GM18951 (cell line): ENCODE data around the gene FOLR3.

Source experiments
- POLR2A ChIP-seq: IDR thresholded peaks from 4 replicates; pipeline ENCODE4 v1.6.1; 2011; ENCODE audit warnings: mild to moderate bottlenecking; ENCODE audit not compliant: insufficient read length, insufficient read depth; ENCODE audit errors: extremely low read depth
- in situ Hi-C: fragments of 300-500 bp; cut with MboI; formaldehyde crosslinking; loops from one replicate; pipeline ENCODE4 v1.12.0; 2022; ENCODE audit warnings: low sequenced_read_pairs, mixed read lengths, inconsistent platforms; ENCODE audit not compliant: unreplicated experiment

FOLR3 gene

DNA sequence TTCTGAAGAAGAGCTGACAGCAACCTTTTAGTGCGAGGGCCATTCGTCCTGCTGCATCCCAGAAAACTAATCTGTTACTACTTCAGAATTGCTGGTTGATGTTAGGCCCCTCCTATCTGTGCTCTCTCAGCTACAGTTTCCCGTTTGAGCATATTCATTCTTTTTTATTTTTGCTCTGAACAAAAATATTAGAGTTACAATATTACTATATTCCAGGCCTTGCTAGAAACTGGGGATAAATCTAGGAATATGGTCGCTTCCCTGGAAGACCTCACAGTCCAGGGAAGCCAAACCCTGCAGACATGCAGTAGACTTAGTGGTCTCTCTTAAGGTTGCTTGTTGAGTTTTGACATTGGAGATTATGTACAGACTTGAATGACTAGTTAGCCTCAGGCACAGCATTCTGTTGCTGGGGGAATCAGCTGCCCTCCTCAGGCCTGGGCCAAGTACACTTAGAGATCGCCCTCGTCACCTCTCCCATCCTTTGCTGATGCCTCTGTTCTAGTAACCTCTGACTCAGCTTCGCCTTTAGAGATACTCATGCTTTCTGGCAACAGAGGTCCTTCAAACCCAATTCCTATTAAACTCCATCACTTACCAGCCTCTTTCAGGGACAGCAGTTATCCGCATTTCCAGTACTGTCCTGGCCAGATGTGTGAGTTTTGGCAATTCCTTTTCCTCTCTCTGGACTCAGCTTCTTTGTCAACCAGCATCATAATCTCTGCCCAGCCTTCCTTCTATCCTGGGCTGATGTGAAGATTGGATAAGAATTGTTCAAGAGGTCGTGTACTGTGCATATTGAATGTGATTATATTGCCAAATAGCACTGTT lies 22.3 kb upstream of the FOLR3 start:
- in situ Hi-C loops = no loop called here
- no peak for TF ChIP-seq POLR2A

DNA sequence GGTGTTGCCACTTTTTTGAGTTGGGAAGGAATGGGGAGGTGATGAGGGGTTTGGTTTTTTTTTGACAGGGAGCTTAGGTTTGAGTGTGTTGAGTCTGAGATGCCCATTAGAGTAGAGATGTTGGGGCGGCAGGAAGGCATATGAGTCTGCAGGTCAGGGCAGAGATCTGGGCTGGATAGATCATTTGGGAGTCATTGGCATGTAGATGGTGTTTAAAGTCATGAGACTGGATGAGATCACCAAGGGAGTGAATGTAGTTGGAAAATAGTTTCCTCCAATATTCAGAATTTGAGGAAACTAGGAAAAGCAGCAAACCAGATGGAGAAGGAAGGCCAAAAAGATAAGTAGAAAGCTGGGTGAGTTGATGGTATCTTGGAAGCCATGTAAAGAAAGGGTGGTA lies 21.0 kb upstream of the FOLR3 start:
- in situ Hi-C loops = no loop called here
- TF ChIP-seq POLR2A = no peak

DNA sequence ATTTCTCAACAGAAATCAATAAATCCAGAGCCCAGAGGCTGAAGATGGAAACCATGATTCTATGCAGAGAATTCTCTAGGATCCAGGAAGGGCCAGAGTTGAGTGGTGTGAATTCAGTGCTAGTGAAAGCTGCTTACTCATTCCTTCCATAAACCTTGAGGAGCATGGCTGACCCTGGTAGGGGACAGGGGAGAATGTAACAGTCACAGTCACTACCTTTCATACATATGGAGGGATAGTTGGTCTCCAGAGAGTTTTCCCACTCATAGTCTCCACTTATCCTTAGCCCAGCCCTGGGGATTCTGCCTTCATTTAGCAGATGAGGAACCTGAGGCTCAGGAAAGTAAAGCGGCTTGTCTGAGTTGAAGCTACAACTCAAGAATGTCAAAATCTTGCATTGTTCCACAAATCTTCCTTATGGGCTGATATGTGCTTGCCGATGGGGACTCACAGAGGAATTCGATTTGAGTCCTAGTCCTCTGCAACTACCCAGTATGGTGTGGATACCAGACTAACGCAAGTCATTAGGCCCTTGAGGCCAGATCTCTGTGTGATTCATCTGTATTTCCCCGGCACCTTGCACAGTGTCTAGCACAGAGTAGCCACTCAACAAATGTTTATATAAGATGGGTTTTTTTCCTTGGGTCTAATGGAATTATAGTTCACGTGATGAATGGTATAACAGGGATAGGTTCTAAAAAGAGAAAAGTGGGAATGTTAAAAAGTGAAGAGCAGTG lies 19.3 kb upstream of the FOLR3 start:
- TF ChIP-seq POLR2A = no peak
- in situ Hi-C loops = no loop called here

DNA sequence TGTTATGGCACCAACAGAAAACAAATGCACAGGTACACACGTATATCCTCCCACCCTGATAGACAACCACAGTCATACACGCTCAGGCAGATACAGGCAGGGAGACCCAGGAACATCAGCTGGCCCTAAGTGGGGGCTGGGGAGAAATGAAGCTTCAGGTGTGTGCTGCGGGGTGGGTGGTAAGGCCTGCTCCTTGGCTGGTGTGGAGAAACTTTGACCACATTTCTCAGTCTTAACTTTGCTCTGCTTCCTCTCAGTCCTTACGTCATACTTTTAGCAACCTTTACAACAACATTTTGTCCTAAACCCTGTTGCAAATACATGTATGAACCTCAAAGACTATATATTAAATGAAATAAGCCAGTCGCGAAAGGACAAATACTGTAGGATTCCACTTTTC lies 16.3 kb upstream of the FOLR3 start:
- no peak for TF ChIP-seq POLR2A
- in situ Hi-C loops = no loop called here

DNA sequence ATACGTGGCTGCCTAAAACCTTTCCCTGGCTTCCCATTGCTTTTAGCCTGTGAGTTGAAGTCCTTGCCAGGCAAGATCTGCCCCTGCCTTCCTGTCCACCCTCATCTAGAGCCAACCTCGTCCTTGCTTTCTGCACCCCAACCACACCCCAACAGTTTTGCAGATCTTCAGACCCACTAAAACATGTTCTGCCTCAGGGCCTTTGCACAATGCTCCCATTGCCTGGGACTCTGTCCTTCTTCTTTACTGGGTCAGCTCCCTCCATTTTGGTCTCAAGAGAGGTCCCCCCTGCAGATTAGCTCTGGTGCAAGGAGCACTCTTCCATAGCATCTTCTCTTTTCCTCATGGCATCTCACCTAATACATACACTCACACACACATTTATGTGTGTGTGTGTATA lies 14.6 kb upstream of the FOLR3 start:
- in situ Hi-C loops = no loop called here
- no peak for TF ChIP-seq POLR2A

DNA sequence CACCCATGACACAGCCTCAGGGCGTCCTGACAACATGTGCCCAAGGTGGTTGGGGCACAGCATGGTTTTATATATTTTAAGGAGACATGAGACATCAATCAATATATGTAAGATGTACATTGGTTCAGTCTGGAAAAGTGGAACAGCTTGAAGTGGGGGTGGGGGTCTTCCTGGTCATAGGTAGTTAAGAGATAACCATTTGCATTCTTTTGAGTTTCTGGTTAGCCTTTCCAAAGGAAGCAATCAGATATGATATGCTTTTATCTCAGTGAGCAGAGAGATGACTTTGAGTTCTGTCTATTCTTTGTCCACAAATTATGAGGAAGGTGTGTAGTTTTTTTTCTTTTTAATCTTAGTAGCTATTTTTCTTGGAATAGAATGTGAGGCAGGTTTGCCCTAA lies 12.9 kb upstream of the FOLR3 start:
- in situ Hi-C loops = no loop called here
- no peak for TF ChIP-seq POLR2A

DNA sequence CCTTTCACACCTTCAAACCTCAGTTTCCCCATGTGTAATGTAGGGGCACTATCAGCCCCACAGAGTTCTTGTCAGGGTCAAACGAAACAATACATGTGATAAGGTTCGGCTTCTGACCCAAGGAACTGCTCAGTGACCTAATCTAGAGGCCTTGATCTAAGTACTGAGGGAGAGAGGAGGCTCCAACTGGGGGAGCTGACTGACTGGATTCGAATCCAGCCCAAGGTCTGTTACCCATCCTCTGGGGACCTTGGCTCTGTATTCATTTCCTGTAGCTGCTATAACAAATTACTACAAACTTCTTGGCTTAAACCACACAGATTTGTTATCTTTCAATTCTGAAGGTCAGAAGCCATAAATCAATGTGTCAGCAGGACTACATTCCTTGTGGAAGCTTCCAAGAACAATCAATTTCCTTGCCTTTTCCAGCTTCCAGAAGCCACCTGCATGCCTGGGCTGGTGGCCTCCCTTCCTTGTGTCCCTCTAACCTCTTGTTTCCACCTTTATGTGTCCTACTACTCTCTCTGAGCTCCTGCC lies 12.3 kb upstream of the FOLR3 start:
- in situ Hi-C loops = no loop called here
- TF ChIP-seq POLR2A = no peak

DNA sequence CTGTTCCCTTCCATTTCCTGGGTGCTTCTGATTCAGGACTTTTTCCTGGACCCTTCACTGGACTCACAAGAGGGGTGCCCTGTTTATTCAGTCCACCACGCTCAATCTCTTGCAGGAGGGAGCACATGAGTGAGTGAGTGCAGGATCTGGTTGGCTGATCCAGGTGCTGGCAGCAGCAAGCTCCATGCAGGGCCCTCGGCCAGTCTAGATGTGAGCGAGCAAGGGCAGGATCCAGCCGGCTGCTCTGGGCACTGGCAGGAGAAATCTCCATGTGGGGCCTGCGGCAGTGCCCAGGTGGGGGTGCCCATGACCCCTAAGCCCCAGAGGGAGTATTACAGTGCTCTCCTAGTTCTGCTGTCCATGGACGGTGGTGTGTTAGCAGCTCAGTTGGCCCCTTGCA lies 11.5 kb upstream of the FOLR3 start:
- in situ Hi-C loops = no loop called here

DNA sequence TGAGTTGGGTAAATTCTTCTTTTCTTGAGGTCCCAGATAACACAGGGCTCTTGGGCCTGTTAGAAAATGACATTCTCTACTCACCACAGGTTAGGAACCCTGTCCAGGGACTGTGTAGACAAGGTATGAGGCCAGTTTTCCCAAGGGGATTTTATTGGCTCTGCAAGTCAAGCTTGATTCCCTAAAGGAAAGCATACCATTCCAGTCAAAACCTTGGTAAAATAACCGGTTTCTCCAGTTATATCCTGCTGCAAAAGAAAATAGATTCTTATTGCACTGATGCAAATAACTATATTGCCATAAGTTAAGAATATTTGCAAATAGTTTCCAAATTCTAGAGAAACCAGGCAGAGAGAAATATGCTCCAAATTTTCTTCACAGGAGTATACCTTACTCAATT lies 9.6 kb upstream of the FOLR3 start:
- TF ChIP-seq POLR2A = no peak
- in situ Hi-C loops = no loop called here

More for the DNA sequence above, 11.5 kb upstream of the FOLR3 start:
- TF ChIP-seq POLR2A = no peak

DNA sequence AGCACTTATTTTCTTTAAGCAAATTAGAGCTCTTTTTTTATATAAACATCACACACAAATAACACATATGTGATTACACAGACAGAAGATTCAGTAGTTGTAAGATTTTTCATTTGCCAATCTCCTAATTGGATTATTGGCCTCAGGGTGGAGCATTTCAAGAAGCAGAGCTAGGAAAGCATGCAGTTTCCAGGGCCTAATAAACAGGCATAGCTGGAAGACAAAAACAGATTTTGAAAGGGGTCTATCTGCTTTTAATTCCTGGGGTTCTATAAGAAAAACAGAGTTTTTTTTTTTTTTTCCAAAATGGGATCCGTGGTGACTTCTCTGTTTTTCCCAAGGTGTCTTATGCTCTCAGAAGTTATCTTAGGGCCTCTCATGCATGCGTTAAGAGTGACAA lies 7.6 kb upstream of the FOLR3 start:
- in situ Hi-C loops = no loop called here
- TF ChIP-seq POLR2A = no peak

DNA sequence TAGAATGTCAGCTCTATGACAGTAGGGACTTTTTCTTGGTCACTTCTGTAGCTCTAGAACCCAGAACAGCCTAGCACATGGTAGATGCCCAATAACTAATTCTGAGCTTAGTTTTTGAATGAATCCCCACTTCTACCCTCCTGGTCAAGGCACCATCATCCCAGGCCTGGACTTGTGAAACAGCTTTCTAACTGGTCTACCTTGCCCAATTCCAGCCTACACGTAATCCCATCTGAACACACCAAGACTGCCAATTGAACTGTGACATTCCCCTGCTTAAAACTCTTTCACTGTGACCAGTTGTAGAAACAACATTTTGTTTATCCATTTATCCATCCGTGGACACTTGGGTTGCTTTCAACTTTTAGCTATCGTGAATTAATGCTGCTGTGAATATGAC lies 6.1 kb upstream of the FOLR3 start:
- in situ Hi-C loops = no loop called here
- no peak for TF ChIP-seq POLR2A

DNA sequence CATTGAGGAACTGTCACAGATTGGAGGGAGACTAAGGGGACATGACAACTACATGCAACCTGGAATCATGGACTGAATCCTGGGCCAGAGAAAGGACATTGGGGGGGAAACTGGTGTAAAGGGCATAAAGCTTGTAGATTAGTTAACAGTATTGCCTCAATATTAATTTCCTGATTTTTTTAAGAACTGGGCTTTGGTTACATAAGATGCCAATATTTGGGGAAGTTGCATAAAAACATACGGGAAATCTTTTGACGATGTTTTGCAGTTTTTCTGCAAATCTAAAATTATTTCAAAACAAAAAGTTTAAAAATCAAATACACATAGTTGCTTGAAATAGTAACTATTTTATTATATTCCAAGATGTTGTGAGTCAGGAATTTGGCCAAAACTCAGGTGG lies 2.9 kb upstream of the FOLR3 start:
- TF ChIP-seq POLR2A = no peak
- in situ Hi-C loops = no loop called here

DNA sequence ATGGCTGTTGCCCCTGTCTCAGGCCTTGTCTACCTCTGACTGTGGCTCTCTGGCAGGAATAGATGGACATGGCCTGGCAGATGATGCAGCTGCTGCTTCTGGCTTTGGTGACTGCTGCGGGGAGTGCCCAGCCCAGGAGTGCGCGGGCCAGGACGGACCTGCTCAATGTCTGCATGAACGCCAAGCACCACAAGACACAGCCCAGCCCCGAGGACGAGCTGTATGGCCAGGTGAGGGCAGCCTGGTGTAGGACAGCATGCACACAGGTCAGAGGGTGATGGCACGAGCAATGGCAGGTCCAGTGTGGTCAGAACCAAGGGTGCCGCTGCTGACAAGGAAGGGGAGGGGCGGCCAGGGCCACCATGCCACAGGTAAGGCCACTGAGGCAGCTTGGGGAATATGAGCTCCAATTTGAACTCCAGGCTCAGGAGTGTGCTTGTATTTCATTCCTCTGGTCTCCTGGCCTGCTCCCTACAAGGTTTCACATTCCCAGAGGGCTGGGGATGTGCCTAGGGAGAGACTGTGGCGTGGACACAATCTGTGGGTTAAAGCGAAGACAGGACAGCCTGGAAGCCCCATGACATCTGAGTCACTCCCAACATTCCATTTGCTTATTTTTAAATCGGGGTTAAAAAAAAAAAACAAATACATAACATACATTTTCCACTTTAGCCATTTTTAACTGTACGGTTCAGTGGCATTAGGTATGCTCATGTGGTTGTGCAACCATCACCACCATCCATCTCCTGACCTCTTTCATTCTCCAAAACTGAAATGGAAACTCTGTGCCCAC lies 562 bp downstream of the FOLR3 start:
- TF ChIP-seq POLR2A = no peak
- in situ Hi-C loops = no loop called here
